Body of pancreas (tissue), 4 donors: ENCODE results near the gene DENND5B.

Source experiments
- CTCF ChIP-seq, 7 experiments: fragments of 450-650 bp in 4 of 7; fragments of 200-600 bp in 3 of 7; sonication (generic) in 3 of 7; IDR thresholded peaks; one replicate each; pipeline ENCODE4 v1.5.1; 2016 to 2019; ENCODE audit warnings: antibody characterized with exemption in 7 of 7
- POLR2A ChIP-seq, 3 donors: fragments of 450-650 bp; IDR thresholded peaks; one replicate each; pipeline ENCODE4 v1.6.1; 2016; ENCODE audit warnings: antibody characterized with exemption in 3 of 3, mild to moderate bottlenecking in 2 of 3

GRCh38 chr12:31479516-31480210 lies 111.3 kb downstream of the DENND5B start:
- TF ChIP-seq CTCF (IDR thresholded peaks at IDR 0.05) (no peak), POLR2A (IDR thresholded peaks at IDR 0.05) (no peak)
